H9 (cell line): Measurements from ENCODE around the gene VOPP1. TPM values are rescaled to one million over a fixed set of nuclear protein-coding genes. Genes with fewer than 3 reads are reported as not detected.

Experiments used
- DNase-seq: peaks from one replicate; pipeline ENCODE4 v3.0.0-alpha.2; 2017
- H2AFZ ChIP-seq: one replicate; pipeline ENCODE4 v1.6.1; 2013; ENCODE audit warnings: mild to moderate bottlenecking, low read length, control low read depth, moderate library complexity
- H2AK5ac ChIP-seq: 2 replicates; pipeline ENCODE4 v1.6.1; 2013; ENCODE audit warnings: low read length, control low read depth, mixed read lengths; ENCODE audit not compliant: insufficient read length
- H2BK120ac ChIP-seq: one replicate; pipeline ENCODE4 v1.6.1; 2013; ENCODE audit warnings: low read depth, mild to moderate bottlenecking, low read length, control low read depth, inconsistent platforms; ENCODE audit not compliant: poor library complexity, severe bottlenecking
- H2BK12ac ChIP-seq: 2 replicates; pipeline ENCODE4 v1.6.1; 2013; ENCODE audit warnings: low read length, control low read depth, mixed read lengths, low read depth; ENCODE audit not compliant: insufficient read length
- H2BK15ac ChIP-seq: 2 replicates; pipeline ENCODE4 v1.6.1; 2013; ENCODE audit warnings: low read depth, low read length, control low read depth
- H2BK20ac ChIP-seq: one replicate; pipeline ENCODE4 v1.6.1; 2013; ENCODE audit warnings: low read depth, mild to moderate bottlenecking, low read length, control low read depth, inconsistent platforms; ENCODE audit not compliant: poor library complexity, severe bottlenecking
- H2BK5ac ChIP-seq: 2 replicates; pipeline ENCODE4 v1.6.1; 2013; ENCODE audit warnings: low read length, control low read depth, mixed read lengths; ENCODE audit not compliant: insufficient read length
- H3K14ac ChIP-seq: 2 replicates; pipeline ENCODE4 v1.6.1; 2013; ENCODE audit warnings: low read length, control low read depth; ENCODE audit not compliant: insufficient read depth
- H3K18ac ChIP-seq: 2 replicates; pipeline ENCODE4 v1.6.1; 2013; ENCODE audit warnings: low read depth, mild to moderate bottlenecking, mixed read lengths, low read length, control low read depth; ENCODE audit not compliant: insufficient read length
- H3K23ac ChIP-seq: 2 replicates; pipeline ENCODE4 v1.6.1; 2013; ENCODE audit warnings: low read length, control low read depth, mixed read lengths, low read depth; ENCODE audit not compliant: insufficient read length
- H3K23me2 ChIP-seq: 2 replicates; pipeline ENCODE4 v1.6.1; 2013; ENCODE audit warnings: low read depth, mild to moderate bottlenecking, mixed read lengths, low read length, control low read depth; ENCODE audit not compliant: insufficient read length, poor library complexity, severe bottlenecking
- H3K27ac ChIP-seq: 2 replicates; pipeline ENCODE4 v1.5.1; 2013; ENCODE audit warnings: low read length, control low read depth, mixed read lengths, low read depth; ENCODE audit not compliant: insufficient read length
- H3K27me3 ChIP-seq: 2 replicates; pipeline ENCODE4 v1.6.1; 2013; ENCODE audit warnings: low read length, control low read depth, inconsistent platforms; ENCODE audit not compliant: insufficient read depth
- H3K4ac ChIP-seq: 2 replicates; pipeline ENCODE4 v1.6.1; 2013; ENCODE audit warnings: low read depth, mild to moderate bottlenecking, control low read depth, inconsistent platforms, low read length, moderate library complexity
- H3K4me1 ChIP-seq: 2 replicates; pipeline ENCODE4 v1.6.1; 2013; ENCODE audit warnings: low read length, control low read depth, inconsistent platforms; ENCODE audit not compliant: insufficient read depth
- H3K4me2 ChIP-seq: 2 replicates; pipeline ENCODE4 v1.6.1; 2013; ENCODE audit warnings: low read length, control low read depth, mixed read lengths; ENCODE audit not compliant: insufficient read length, insufficient read depth
- H3K56ac ChIP-seq: 2 replicates; pipeline ENCODE4 v1.6.1; 2013; ENCODE audit warnings: low read depth, mild to moderate bottlenecking, mixed read lengths, low read length, control low read depth; ENCODE audit not compliant: insufficient read length
- H3K79me1 ChIP-seq: 2 replicates; pipeline ENCODE4 v1.6.1; 2013; ENCODE audit warnings: low read depth, mild to moderate bottlenecking, moderate library complexity, low read length, control low read depth, inconsistent platforms; ENCODE audit not compliant: insufficient read depth, poor library complexity, severe bottlenecking
- H3K79me2 ChIP-seq: 2 replicates; pipeline ENCODE4 v1.6.1; 2013; ENCODE audit warnings: low read length, control low read depth, inconsistent platforms; ENCODE audit not compliant: insufficient read depth
- H3K9ac ChIP-seq: 2 replicates; pipeline ENCODE4 v1.6.1; 2013; ENCODE audit warnings: low read length, control low read depth, mixed read lengths; ENCODE audit not compliant: insufficient read length; ENCODE audit errors: extremely low read depth
- H3K9me3 ChIP-seq: one replicate; pipeline ENCODE4 v1.6.1; 2013; ENCODE audit warnings: low read depth, low read length, inconsistent platforms; ENCODE audit not compliant: control insufficient read depth
- H3T11ph ChIP-seq: one replicate; pipeline ENCODE4 v1.6.1; 2013; ENCODE audit warnings: mild to moderate bottlenecking, low read length, control low read depth, inconsistent platforms
- H4K20me1 ChIP-seq: one replicate; pipeline ENCODE4 v1.6.1; 2013; ENCODE audit not compliant: control insufficient read depth, insufficient read length, insufficient read depth
- H4K5ac ChIP-seq: 2 replicates; pipeline ENCODE4 v1.6.1; 2013; ENCODE audit warnings: low read depth, mild to moderate bottlenecking, mixed read lengths, low read length, control low read depth; ENCODE audit not compliant: insufficient read length
- H4K8ac ChIP-seq: replicated peaks from 2 replicates; pipeline ENCODE4 v1.6.1; 2013; ENCODE audit warnings: low read length, control low read depth, mixed read lengths, low read depth; ENCODE audit not compliant: insufficient read length
- H4K91ac ChIP-seq: 2 replicates; pipeline ENCODE4 v1.6.1; 2013; ENCODE audit warnings: low read depth, mild to moderate bottlenecking, moderate library complexity, mixed read lengths, low read length, control low read depth; ENCODE audit not compliant: insufficient read length
- H3K27ac Mint-ChIP-seq, 3 experiments: 2 replicates in 2 of 3; 3 replicates in 1 of 3; pipeline ENCODE4 v1.8.0; 2020 to 2021; ENCODE audit warnings: mixed read lengths in 3 of 3, mild to moderate bottlenecking in 1 of 3, moderate library complexity in 1 of 3
- H3K27me3 Mint-ChIP-seq: 2 replicates; pipeline ENCODE4 v1.8.0; 2021; ENCODE audit warnings: low read depth, mild to moderate bottlenecking, moderate library complexity, mixed read lengths
- H3K36me3 Mint-ChIP-seq, 3 experiments: 2 replicates in 2 of 3; 3 replicates in 1 of 3; pipeline ENCODE4 v1.8.0; 2020 to 2021; ENCODE audit warnings: low read depth in 3 of 3, mixed read lengths in 3 of 3; ENCODE audit not compliant: insufficient read depth in 1 of 3
- H3K4me1 Mint-ChIP-seq, 2 experiments: 2 replicates each; pipeline ENCODE4 v1.8.0; 2020; ENCODE audit warnings: mixed read lengths in 2 of 2
- H3K4me3 Mint-ChIP-seq, 2 experiments: 2 replicates in 1 of 2; 3 replicates in 1 of 2; pipeline ENCODE4 v1.8.0; 2020 to 2021; ENCODE audit warnings: mild to moderate bottlenecking in 2 of 2, mixed read lengths in 2 of 2, moderate library complexity in 1 of 2
- H3K9me3 Mint-ChIP-seq, 2 experiments: 2 replicates in 1 of 2; 3 replicates in 1 of 2; pipeline ENCODE4 v1.8.0; 2020; ENCODE audit warnings: mild to moderate bottlenecking in 2 of 2, mixed read lengths in 2 of 2, moderate library complexity in 1 of 2
- WGBS: extraction: QIAGEN DNeasy Blood & Tissue Kit; methylation state at CpG from one replicate; pipeline ENCODE4 v1.1.7; 2013; ENCODE audit warnings: missing lambda C conversion rate, low lambda C conversion rate, mixed read lengths; ENCODE audit not compliant: insufficient read length; ENCODE audit errors: extremely low coverage; 5-methylcytosine and 5-hydroxymethylcytosine counted together
- total RNA-seq: library from RNA; stranded (reverse); gene quantifications from 2 replicates; pipeline ENCODE4 v1.2.1, GENCODE V29; 2021
- TF ChIP-seq, protein P1 (sequence below): fragments of 200-600 bp; sonication (generic); conservative IDR thresholded peaks from 3 replicates; pipeline ENCODE4 v1.8.0; 2021; ENCODE audit warnings: antibody characterized with exemption, mild to moderate bottlenecking

The VOPP1 gene
- total RNA-seq, 1 experiment from 2014 or later = 55.7 TPM

DNA sequence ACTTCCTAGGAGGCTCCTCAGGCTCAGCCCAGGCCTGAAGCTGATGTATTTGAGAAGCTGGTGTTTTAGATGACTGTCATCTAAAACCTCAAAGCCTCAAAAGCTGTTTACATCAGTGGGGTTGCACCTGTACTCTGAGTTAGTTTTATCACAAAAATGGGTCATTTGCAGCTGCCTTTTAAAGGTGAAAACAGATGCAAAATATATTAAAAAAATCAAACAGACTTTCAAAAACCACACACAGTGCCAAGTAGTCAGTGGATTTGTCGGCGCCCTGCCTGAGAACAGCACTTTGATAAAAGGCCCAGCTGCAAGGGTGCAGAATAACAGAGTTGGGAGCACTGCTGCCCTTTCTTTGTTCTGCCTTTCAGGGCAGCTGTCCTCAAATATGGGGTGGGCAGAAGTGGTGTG is 103.0 kb downstream of the VOPP1 start:
- Histone ChIP-seq H4K91ac (no peak overlapping the region), H2AK5ac (no peak overlapping the region), H2BK120ac (no peak overlapping the region), H3K9ac (no peak overlapping the region), H3K79me1 (no peaks in the 10 kb centered on the region), H3K79me2 (no peaks in the 10 kb centered on the region), H4K5ac (no peak overlapping the region), H4K8ac (no peak overlapping the region), H3K9me3 (peaks cover 11% of the 10 kb centered on the region), H2BK20ac (no peak overlapping the region), H3K27me3 (no peaks in the 10 kb centered on the region), H2BK15ac (no peak overlapping the region), H3K18ac (no peak overlapping the region), H3K27ac (no peak overlapping the region), H2BK12ac (no peak overlapping the region), H2BK5ac (no peak overlapping the region), H3T11ph (no peak overlapping the region), H3K23ac (no peak overlapping the region), H3K23me2 (no peaks in the 10 kb centered on the region), H3K56ac (no peak overlapping the region), H3K4me1 (no peaks in the 10 kb centered on the region), H2AFZ (no peak overlapping the region), H3K4me2 (no peak overlapping the region), H3K14ac (no peak overlapping the region), H4K20me1 (no peaks in the 10 kb centered on the region), H3K4ac (no peak overlapping the region)
- no peak overlapping the region for H3K27ac Mint-ChIP-seq
- no peak for DNase-seq
- no peak overlapping the region for H3K4me3 Mint-ChIP-seq
- TF ChIP-seq, protein P1, sequence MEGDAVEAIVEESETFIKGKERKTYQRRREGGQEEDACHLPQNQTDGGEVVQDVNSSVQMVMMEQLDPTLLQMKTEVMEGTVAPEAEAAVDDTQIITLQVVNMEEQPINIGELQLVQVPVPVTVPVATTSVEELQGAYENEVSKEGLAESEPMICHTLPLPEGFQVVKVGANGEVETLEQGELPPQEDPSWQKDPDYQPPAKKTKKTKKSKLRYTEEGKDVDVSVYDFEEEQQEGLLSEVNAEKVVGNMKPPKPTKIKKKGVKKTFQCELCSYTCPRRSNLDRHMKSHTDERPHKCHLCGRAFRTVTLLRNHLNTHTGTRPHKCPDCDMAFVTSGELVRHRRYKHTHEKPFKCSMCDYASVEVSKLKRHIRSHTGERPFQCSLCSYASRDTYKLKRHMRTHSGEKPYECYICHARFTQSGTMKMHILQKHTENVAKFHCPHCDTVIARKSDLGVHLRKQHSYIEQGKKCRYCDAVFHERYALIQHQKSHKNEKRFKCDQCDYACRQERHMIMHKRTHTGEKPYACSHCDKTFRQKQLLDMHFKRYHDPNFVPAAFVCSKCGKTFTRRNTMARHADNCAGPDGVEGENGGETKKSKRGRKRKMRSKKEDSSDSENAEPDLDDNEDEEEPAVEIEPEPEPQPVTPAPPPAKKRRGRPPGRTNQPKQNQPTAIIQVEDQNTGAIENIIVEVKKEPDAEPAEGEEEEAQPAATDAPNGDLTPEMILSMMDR = no peak
- no CpG with 5 or more reads among the region's 2 CpGs for WGBS
- no peaks in the 10 kb centered on the region for H3K4me1 Mint-ChIP-seq
- H3K9me3 Mint-ChIP-seq = peaks cover 28 to 32% of the 10 kb centered on the region in 2 experiments
- H3K36me3 Mint-ChIP-seq = peaks cover 47 to 53% (median 49%) of the 10 kb centered on the region in 3 experiments
- H3K27me3 Mint-ChIP-seq = no peaks in the 10 kb centered on the region; the same call in none of the 2 replicates
